Keratinocyte (primary cell): ENCODE measurements around the gene APOD.

Experiments used
- CTCF ChIP-seq, 3 experiments: IDR thresholded peaks in 1 of 3; conservative IDR thresholded peaks in 1 of 3; optimal IDR thresholded peaks in 1 of 3; 2 replicates in 2 of 3; 3 replicates in 1 of 3; pipeline versions ENCODE3 to v1.5.1; 2011; ENCODE audit warnings: low read length in 3 of 3, mild to moderate bottlenecking in 3 of 3, moderate library complexity in 2 of 3, control low read depth in 1 of 3, inconsistent platforms in 1 of 3; ENCODE audit not compliant: insufficient read depth in 2 of 3; ENCODE audit errors: extremely low read depth in 1 of 3
- EZH2 ChIP-seq: IDR thresholded peaks from one replicate; pipeline ENCODE4 v1.6.1; 2012; ENCODE audit warnings: inconsistent platforms, mild to moderate bottlenecking, low read length, moderate library complexity

- no peak for TF ChIP-seq CTCF (optimal IDR thresholded peaks at IDR 0.05 in 1 of 3, IDR thresholded peaks at IDR 0.05 in 1 of 3, conservative IDR thresholded peaks at IDR 0.05 in 1 of 3; ENCODE audit: extremely low read depth in 1 of 3, insufficient read depth in 2 of 3, low read length in 3 of 3)
- no peak for TF ChIP-seq EZH2
Measured at GRCh38 chr3:195548987-195549386, 34.8 kb downstream of the APOD start.
